AG04450 (cell line): ENCODE data around the gene KIF26B. TPM values are rescaled to one million over a fixed set of nuclear protein-coding genes. Genes with fewer than 3 reads are reported as not detected.

Experiments
- CTCF ChIA-PET: fragments of 300-600, 350-600 bp; formaldehyde crosslinking; extraction: SDS; loops from one replicate; lab custom pipeline; 2022; ENCODE audit warnings: antibody characterized with exemption, inconsistent platforms; lab: Charles Lee
- POLR2A ChIA-PET: fragments of 350-600 bp; formaldehyde crosslinking; extraction: SDS; loops from one replicate; lab custom pipeline; 2021; ENCODE audit warnings: antibody characterized with exemption, inconsistent platforms; lab: Yijun Ruan, JAX
- DNase-seq: peaks from one replicate; pipeline ENCODE4 v3.0.0-alpha.2; 2011; ENCODE audit warnings: low read depth, low spot score
- H3K27ac ChIP-seq: one replicate; pipeline ENCODE4 v1.5.1; 2012; ENCODE audit warnings: low read depth, low read length, control low read depth
- H3K27me3 ChIP-seq: one replicate; pipeline ENCODE4 v1.6.0; 2012; ENCODE audit warnings: low read length; ENCODE audit not compliant: control insufficient read depth, insufficient read depth
- H3K4me3 ChIP-seq: 2 replicates; pipeline ENCODE4 v1.5.1; 2011; ENCODE audit warnings: mild to moderate bottlenecking, low read depth, low read length, control low read depth
- H3K9me3 ChIP-seq: 2 replicates; pipeline ENCODE4 v1.5.1; 2012; ENCODE audit warnings: low read length; ENCODE audit not compliant: control insufficient read depth, insufficient read depth
- CTCF ChIP-seq: IDR thresholded peaks from 2 replicates; pipeline ENCODE4 v1.5.1; 2011; ENCODE audit warnings: low read depth, low read length, control low read depth, inconsistent platforms
- polyA plus RNA-seq: library from polyadenylated mRNA; depleted of rRNA; stranded (reverse); fragments of >200 nt; gene quantifications from 2 replicates; pipeline ENCODE4 v1.2.3, GENCODE V29; 2011

The KIF26B gene
- polyA plus RNA-seq, 1 experiment: 2.4 TPM

GRCh38 chr1:245462161-245462560, 307.4 kb downstream of the KIF26B start:
- CTCF ChIA-PET: no interaction called here
- DNase-seq: no peak
- no peak for TF ChIP-seq CTCF
- Histone ChIP-seq H3K27me3 (peaks cover 4% of the 10 kb centered on the region), H3K9me3 (no peaks in the 10 kb centered on the region; the same call in 1 of the 2 replicates), H3K4me3 (no peak overlapping the region), H3K27ac (no peak overlapping the region)
- POLR2A ChIA-PET: no interaction called here

- POLR2A ChIA-PET: no interaction called here
- CTCF ChIA-PET: no interaction called here
- no peak for TF ChIP-seq CTCF
These were observed 308.8 kb downstream of the KIF26B start for GRCh38 chr1:245463392-245464165.

DNA sequence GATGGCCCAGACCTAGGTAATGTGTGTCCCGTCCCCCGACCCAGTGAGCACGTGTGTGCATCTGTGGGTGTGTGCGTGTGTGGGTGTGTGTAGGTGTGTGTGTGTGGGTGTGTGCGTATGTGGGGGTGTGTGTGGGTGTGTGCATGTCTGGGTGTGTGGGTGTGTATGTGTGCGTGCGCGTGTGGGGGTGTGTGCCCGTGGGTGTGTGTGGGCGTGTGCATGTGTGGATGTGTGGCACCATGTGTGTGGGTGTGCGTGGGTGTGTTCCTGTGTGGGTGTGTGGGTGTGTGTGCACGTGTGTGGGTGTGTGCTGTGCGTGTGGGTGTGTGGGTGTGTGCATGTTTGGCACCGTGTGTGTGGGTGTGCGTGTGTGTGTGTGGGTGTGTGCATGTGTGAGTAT, 309.5 kb downstream of the KIF26B start:
- no peaks in the 10 kb centered on the region for H3K27me3 ChIP-seq
- ChIA-PET POLR2A (no interaction called here), CTCF (no interaction called here)
- H3K27ac ChIP-seq: no peak overlapping the region
- no peak overlapping the region for H3K4me3 ChIP-seq
- DNase-seq: no peak
- no peaks in the 10 kb centered on the region; the same call in 1 of the 2 replicates for H3K9me3 ChIP-seq
- no peak for TF ChIP-seq CTCF

More at GRCh38 chr1:245463392-245464165, 308.8 kb downstream of the KIF26B start:
- Histone ChIP-seq H3K27ac (no peak overlapping the region), H3K9me3 (no peaks in the 10 kb centered on the region; the same call in 1 of the 2 replicates), H3K4me3 (no peak overlapping the region), H3K27me3 (peaks cover 4% of the 10 kb centered on the region)
- DNase-seq: no peak

GRCh38 chr1:245465666-245466065, 310.9 kb downstream of the KIF26B start:
- Histone ChIP-seq H3K27ac (no peak overlapping the region), H3K27me3 (no peaks in the 10 kb centered on the region), H3K9me3 (no peaks in the 10 kb centered on the region; the same call in 1 of the 2 replicates), H3K4me3 (no peak overlapping the region)
- no peak for DNase-seq
- CTCF ChIA-PET: no interaction called here
- POLR2A ChIA-PET: no interaction called here
- no peak for TF ChIP-seq CTCF

DNA sequence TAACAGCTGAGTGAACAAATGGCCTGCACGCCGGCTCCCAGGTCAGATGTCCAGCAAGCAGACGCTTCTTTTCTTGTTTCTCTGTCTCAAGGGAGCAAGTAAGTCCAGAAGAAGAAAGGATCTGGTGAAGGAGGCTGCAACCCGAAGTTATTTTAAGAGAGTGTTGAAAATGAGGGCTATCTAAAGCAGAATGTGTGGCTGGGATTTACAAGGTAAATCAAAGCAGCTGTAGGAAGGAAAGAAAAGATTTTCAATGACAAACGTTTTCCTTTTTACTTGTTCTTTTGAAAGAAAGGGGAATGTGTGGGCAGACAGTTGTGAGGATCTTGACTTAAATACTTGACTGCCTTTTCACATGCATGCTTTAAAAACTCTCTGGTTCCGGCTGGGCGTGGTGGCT, 311.5 kb downstream of the KIF26B start:
- DNase-seq: no peak
- no peaks in the 10 kb centered on the region for H3K27me3 ChIP-seq
- no peak overlapping the region for H3K27ac ChIP-seq
- H3K9me3 ChIP-seq: no peaks in the 10 kb centered on the region; the same call in 1 of the 2 replicates
- ChIA-PET CTCF (no interaction called here), POLR2A (no interaction called here)
- no peak overlapping the region for H3K4me3 ChIP-seq
- no peak for TF ChIP-seq CTCF
